Keratinocyte (primary cell): Measurements from ENCODE around the gene METTL2A.
"Not testable (repeated sequence)": the region's sequence is repeated elsewhere in the genome, so short reads cannot be mapped to it uniquely, and the experiment has no call there.

Source experiments
- EZH2 ChIP-seq: IDR thresholded peaks from one replicate; pipeline ENCODE4 v1.6.1; 2012; ENCODE audit warnings: inconsistent platforms, mild to moderate bottlenecking, low read length, moderate library complexity
- TF ChIP-seq, protein P1 (sequence below), 3 experiments: IDR thresholded peaks in 1 of 3; conservative IDR thresholded peaks in 1 of 3; optimal IDR thresholded peaks in 1 of 3; 2 replicates in 2 of 3; 3 replicates in 1 of 3; pipeline versions ENCODE3 to v1.5.1; 2011; ENCODE audit warnings: low read length in 3 of 3, mild to moderate bottlenecking in 3 of 3, moderate library complexity in 2 of 3, control low read depth in 1 of 3, inconsistent platforms in 1 of 3; ENCODE audit not compliant: insufficient read depth in 2 of 3; ENCODE audit errors: extremely low read depth in 1 of 3

DNA sequence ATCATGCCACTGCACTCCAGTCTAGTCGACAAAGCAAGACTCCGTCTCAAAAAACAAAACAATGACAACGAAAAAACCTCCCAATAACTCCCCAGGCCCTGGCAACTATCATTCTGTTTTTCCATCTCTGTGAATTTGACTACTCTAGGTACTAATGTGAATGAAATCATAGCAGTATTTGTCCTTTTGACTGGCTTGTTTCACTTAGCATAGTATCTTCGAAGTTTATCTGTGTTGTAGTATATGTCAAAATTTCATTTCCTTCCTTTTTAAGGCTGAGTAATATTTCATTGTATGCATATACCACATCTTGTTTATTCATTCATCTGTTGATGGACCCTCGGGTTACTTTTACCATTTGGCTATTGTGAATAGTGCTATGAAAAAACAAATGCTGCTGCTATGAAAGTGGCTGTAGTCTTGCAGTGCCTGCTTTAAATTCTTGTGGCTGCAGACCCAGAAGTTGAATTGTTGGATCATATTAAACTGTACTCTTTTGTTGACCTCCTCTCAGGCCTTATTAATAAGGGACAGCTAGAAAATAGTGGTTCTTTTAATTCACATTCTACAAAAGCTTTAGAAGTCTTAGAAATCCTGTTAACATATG lies 69.5 kb downstream of the METTL2A start:
- TF ChIP-seq, protein P1, sequence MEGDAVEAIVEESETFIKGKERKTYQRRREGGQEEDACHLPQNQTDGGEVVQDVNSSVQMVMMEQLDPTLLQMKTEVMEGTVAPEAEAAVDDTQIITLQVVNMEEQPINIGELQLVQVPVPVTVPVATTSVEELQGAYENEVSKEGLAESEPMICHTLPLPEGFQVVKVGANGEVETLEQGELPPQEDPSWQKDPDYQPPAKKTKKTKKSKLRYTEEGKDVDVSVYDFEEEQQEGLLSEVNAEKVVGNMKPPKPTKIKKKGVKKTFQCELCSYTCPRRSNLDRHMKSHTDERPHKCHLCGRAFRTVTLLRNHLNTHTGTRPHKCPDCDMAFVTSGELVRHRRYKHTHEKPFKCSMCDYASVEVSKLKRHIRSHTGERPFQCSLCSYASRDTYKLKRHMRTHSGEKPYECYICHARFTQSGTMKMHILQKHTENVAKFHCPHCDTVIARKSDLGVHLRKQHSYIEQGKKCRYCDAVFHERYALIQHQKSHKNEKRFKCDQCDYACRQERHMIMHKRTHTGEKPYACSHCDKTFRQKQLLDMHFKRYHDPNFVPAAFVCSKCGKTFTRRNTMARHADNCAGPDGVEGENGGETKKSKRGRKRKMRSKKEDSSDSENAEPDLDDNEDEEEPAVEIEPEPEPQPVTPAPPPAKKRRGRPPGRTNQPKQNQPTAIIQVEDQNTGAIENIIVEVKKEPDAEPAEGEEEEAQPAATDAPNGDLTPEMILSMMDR (optimal IDR thresholded peaks at IDR 0.05 in 1 of 3, IDR thresholded peaks at IDR 0.05 in 1 of 3, conservative IDR thresholded peaks at IDR 0.05 in 1 of 3; ENCODE audit: extremely low read depth in 1 of 3, insufficient read depth in 2 of 3, low read length in 3 of 3), result not testable (repeated sequence)
- TF ChIP-seq EZH2, result not testable (repeated sequence)
